Measurements from ENCODE around the gene KANK2.

DNA sequence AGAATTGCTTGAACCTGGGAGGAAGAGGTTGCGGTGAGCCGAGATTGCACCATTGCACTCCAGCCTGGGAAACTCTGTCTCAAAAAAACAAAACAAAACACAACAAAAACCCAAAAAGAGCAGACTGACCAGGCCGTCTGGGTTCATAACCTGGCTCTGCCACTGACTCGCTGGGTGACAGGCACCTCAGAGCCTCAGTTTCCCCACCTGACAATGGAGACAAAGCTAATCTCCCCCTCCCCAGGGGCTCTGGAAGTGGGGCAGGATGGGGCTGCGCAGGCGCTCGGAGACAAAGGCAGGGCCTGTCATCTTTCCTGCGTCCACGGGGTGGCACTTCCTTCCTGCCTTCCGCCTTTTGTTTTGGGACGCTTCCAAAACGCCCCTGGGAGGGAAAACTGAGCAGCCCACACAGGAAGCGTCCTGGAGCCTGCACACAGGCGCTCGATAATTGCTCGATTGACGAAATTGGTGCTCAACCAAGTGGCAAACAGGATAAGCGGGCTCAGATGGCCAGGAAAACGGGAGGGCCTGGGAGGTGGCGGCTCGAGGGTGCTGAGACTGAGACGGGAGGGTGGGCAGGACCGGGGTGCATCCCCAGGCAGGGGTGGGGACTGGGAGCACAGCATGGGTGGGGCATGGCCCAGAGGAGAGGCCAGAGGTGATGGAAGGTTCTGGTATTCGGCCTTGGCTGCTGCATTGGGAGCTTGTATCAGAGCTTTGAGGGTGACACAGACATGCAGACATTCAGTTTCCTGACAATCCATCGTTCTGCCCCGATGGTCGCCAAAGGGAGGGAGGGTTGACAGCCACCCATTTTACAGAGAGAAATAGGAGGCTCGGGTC is 59.6 kb downstream of the KANK2 start:
- peak; percentile 64 for TF ChIP-seq POLR2AphosphoS5 (IDR thresholded peaks at IDR 0.05; ENCODE audit: low read depth, low read length)
- TF ChIP-seq, protein P1, sequence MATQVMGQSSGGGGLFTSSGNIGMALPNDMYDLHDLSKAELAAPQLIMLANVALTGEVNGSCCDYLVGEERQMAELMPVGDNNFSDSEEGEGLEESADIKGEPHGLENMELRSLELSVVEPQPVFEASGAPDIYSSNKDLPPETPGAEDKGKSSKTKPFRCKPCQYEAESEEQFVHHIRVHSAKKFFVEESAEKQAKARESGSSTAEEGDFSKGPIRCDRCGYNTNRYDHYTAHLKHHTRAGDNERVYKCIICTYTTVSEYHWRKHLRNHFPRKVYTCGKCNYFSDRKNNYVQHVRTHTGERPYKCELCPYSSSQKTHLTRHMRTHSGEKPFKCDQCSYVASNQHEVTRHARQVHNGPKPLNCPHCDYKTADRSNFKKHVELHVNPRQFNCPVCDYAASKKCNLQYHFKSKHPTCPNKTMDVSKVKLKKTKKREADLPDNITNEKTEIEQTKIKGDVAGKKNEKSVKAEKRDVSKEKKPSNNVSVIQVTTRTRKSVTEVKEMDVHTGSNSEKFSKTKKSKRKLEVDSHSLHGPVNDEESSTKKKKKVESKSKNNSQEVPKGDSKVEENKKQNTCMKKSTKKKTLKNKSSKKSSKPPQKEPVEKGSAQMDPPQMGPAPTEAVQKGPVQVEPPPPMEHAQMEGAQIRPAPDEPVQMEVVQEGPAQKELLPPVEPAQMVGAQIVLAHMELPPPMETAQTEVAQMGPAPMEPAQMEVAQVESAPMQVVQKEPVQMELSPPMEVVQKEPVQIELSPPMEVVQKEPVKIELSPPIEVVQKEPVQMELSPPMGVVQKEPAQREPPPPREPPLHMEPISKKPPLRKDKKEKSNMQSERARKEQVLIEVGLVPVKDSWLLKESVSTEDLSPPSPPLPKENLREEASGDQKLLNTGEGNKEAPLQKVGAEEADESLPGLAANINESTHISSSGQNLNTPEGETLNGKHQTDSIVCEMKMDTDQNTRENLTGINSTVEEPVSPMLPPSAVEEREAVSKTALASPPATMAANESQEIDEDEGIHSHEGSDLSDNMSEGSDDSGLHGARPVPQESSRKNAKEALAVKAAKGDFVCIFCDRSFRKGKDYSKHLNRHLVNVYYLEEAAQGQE (IDR thresholded peaks at IDR 0.05; ENCODE audit: insufficient read depth in 1 of 2, low read depth in 2 of 2, low read length in 2 of 2) = peak in 1 of 2 experiments; percentile 26; a peak in 1 of 4 replicates
